ENCODE results near the gene CYSLTR2. TPM values are rescaled to one million over a fixed set of nuclear protein-coding genes. Genes with fewer than 3 reads are reported as not detected.
"Not testable (repeated sequence)": the region's sequence is repeated elsewhere in the genome, so short reads cannot be mapped to it uniquely, and the experiment has no call there.

Gene CYSLTR2
- total and polyA plus RNA-seq, 3 experiments from 2014 or later = 0.33 to 2.4 (median 2.2) TPM

GRCh38 chr13:48680756-48681392, 27.1 kb downstream of the CYSLTR2 start:
- Histone ChIP-seq H3K9me3 (ENCODE audit: low read length) (no peaks in the 10 kb centered on the region), H3K4me3 (ENCODE audit: low read length) (no peak overlapping the region), H3K27ac (ENCODE audit: low read depth, low read length) (no peak overlapping the region), H3K27me3 (ENCODE audit: insufficient read depth, low read length, poor library complexity, severe bottlenecking) (no peaks in the 10 kb centered on the region), H3K4me1 (ENCODE audit: insufficient read depth, low read length) (no peaks in the 10 kb centered on the region), H3K36me3 (ENCODE audit: insufficient read depth, low read length) (no peaks in the 10 kb centered on the region)
- DNase-seq = no peak
- H3K27me3 Mint-ChIP-seq = peaks cover 0 to 3% of the 10 kb centered on the region in 2 donors
- peak overlapping the region in 1 of 8 donors; percentile 39 for H3K27ac Mint-ChIP-seq
- no peaks in the 10 kb centered on the region for H3K9me3 Mint-ChIP-seq
- POLR2A ChIA-PET = no interaction called here
- peaks cover 0 to 5% (median 0%) of the 10 kb centered on the region in 3 donors for H3K36me3 Mint-ChIP-seq
- CTCF ChIA-PET = interaction anchor here (1.2 kb wide), 1 partner anchor 9 kb away, joined by 3 read pairs; no protein-coding TSS in a partner anchor
- peaks cover 7 to 31% (median 19%) of the 10 kb centered on the region in 3 donors for H3K4me1 Mint-ChIP-seq
- H3K4me3 Mint-ChIP-seq = no peak overlapping the region

- peak overlapping the region in 1 of 8 donors; percentile 10 for H3K27ac Mint-ChIP-seq
Observed at GRCh38 chr13:48681905-48682304, 28.2 kb downstream of the CYSLTR2 start.

GRCh38 chr13:48682436-48682835, 28.7 kb downstream of the CYSLTR2 start:
- Histone ChIP-seq H3K36me3 (ENCODE audit: insufficient read depth, low read length) (no peaks in the 10 kb centered on the region), H3K27me3 (ENCODE audit: insufficient read depth, low read length, poor library complexity, severe bottlenecking) (no peaks in the 10 kb centered on the region), H3K9me3 (ENCODE audit: low read length) (no peaks in the 10 kb centered on the region), H3K4me1 (ENCODE audit: insufficient read depth, low read length) (no peaks in the 10 kb centered on the region), H3K4me3 (ENCODE audit: low read length) (no peak overlapping the region), H3K27ac (ENCODE audit: low read depth, low read length) (no peak overlapping the region)
- ChIA-PET CTCF (no interaction called here), POLR2A (no interaction called here)
- Mint-ChIP-seq H3K27ac (no peak overlapping the region), H3K4me1 (peaks cover 1 to 18% (median 12%) of the 10 kb centered on the region in 3 donors), H3K36me3 (peaks cover 0 to 10% (median 0%) of the 10 kb centered on the region in 3 donors), H3K4me3 (no peak overlapping the region), H3K27me3 (peaks cover 0 to 1% of the 10 kb centered on the region in 2 donors), H3K9me3 (no peaks in the 10 kb centered on the region)
- DNase-seq = no peak

More at GRCh38 chr13:48681905-48682304, 28.2 kb downstream of the CYSLTR2 start:
- Mint-ChIP-seq H3K4me3 (no peak overlapping the region), H3K36me3 (peaks cover 0 to 8% (median 0%) of the 10 kb centered on the region in 3 donors), H3K9me3 (no peaks in the 10 kb centered on the region), H3K27me3 (peaks cover 0 to 1% of the 10 kb centered on the region in 2 donors), H3K4me1 (peaks cover 4 to 23% (median 17%) of the 10 kb centered on the region in 3 donors)
- Histone ChIP-seq H3K27me3 (ENCODE audit: insufficient read depth, low read length, poor library complexity, severe bottlenecking) (no peaks in the 10 kb centered on the region), H3K4me1 (ENCODE audit: insufficient read depth, low read length) (no peaks in the 10 kb centered on the region), H3K36me3 (ENCODE audit: insufficient read depth, low read length) (no peaks in the 10 kb centered on the region), H3K27ac (ENCODE audit: low read depth, low read length) (no peak overlapping the region), H3K4me3 (ENCODE audit: low read length) (no peak overlapping the region), H3K9me3 (ENCODE audit: low read length) (no peaks in the 10 kb centered on the region)
- POLR2A ChIA-PET = no interaction called here
- CTCF ChIA-PET = no interaction called here
- DNase-seq = no peak

GRCh38 chr13:48686636-48687210, 33.0 kb downstream of the CYSLTR2 start:
- DNase-seq = no peak
- Histone ChIP-seq H3K36me3 (ENCODE audit: insufficient read depth, low read length) (no peaks in the 10 kb centered on the region), H3K27me3 (ENCODE audit: insufficient read depth, low read length, poor library complexity, severe bottlenecking) (no peaks in the 10 kb centered on the region), H3K4me1 (ENCODE audit: insufficient read depth, low read length) (no peaks in the 10 kb centered on the region), H3K27ac (ENCODE audit: low read depth, low read length) (no peak overlapping the region), H3K9me3 (ENCODE audit: low read length) (no peaks in the 10 kb centered on the region), H3K4me3 (ENCODE audit: low read length) (no peak overlapping the region)
- Mint-ChIP-seq H3K27me3 (peaks cover 0 to 5% of the 10 kb centered on the region in 2 donors), H3K36me3 (peaks cover 7 to 24% (median 9%) of the 10 kb centered on the region in 3 donors), H3K9me3 (peaks cover 0 to 12% (median 4%) of the 10 kb centered on the region in 5 donors), H3K4me3 (no peak overlapping the region), H3K27ac (peak overlapping the region in 1 of 8 donors; percentile 38), H3K4me1 (peaks cover 0 to 5% (median 0%) of the 10 kb centered on the region in 3 donors)
- CTCF ChIA-PET = no interaction called here
- POLR2A ChIA-PET = no interaction called here

- H3K4me1 Mint-ChIP-seq = peaks cover 0 to 5% (median 0%) of the 10 kb centered on the region in 3 donors
Observed at GRCh38 chr13:48687249-48687648, 33.5 kb downstream of the CYSLTR2 start.

GRCh38 chr13:48693998-48694397, 40.3 kb downstream of the CYSLTR2 start:
- no peak overlapping the region for H3K4me3 ChIP-seq (ENCODE audit: low read length)
- Mint-ChIP-seq H3K36me3 (peaks cover 8 to 21% (median 11%) of the 10 kb centered on the region in 3 donors), H3K4me1 (no peaks in the 10 kb centered on the region), H3K9me3 (peaks cover 0 to 7% (median 3%) of the 10 kb centered on the region in 5 donors), H3K27ac (no peak overlapping the region), H3K4me3 (no peak overlapping the region), H3K27me3 (peaks cover 0 to 6% of the 10 kb centered on the region in 2 donors)
- no peaks in the 10 kb centered on the region for H3K9me3 ChIP-seq (ENCODE audit: low read length)
- H3K27ac ChIP-seq (ENCODE audit: low read depth, low read length) = no peak overlapping the region
- no peaks in the 10 kb centered on the region for H3K4me1 ChIP-seq (ENCODE audit: insufficient read depth, low read length)
- no peaks in the 10 kb centered on the region for H3K36me3 ChIP-seq (ENCODE audit: insufficient read depth, low read length)
- POLR2A ChIA-PET = no interaction called here
- CTCF ChIA-PET = no interaction called here
- DNase-seq = no peak
- no peaks in the 10 kb centered on the region for H3K27me3 ChIP-seq (ENCODE audit: insufficient read depth, low read length, poor library complexity, severe bottlenecking)

More at GRCh38 chr13:48687249-48687648, 33.5 kb downstream of the CYSLTR2 start:
- peak overlapping the region in 1 of 8 donors; percentile 38 for H3K27ac Mint-ChIP-seq
- ChIA-PET POLR2A (no interaction called here), CTCF (no interaction called here)
- Histone ChIP-seq H3K27me3 (ENCODE audit: insufficient read depth, low read length, poor library complexity, severe bottlenecking) (no peaks in the 10 kb centered on the region), H3K4me1 (ENCODE audit: insufficient read depth, low read length) (no peaks in the 10 kb centered on the region), H3K27ac (ENCODE audit: low read depth, low read length) (no peak overlapping the region), H3K36me3 (ENCODE audit: insufficient read depth, low read length) (no peaks in the 10 kb centered on the region), H3K4me3 (ENCODE audit: low read length) (no peak overlapping the region), H3K9me3 (ENCODE audit: low read length) (no peaks in the 10 kb centered on the region)
- no peak overlapping the region for H3K4me3 Mint-ChIP-seq
- H3K9me3 Mint-ChIP-seq = peaks cover 0 to 12% (median 4%) of the 10 kb centered on the region in 5 donors
- H3K36me3 Mint-ChIP-seq = peaks cover 7 to 24% (median 12%) of the 10 kb centered on the region in 3 donors
- DNase-seq = no peak
- peaks cover 0 to 5% of the 10 kb centered on the region in 2 donors for H3K27me3 Mint-ChIP-seq

GRCh38 chr13:48695776-48696175, 42.0 kb downstream of the CYSLTR2 start:
- ChIA-PET CTCF (no interaction called here), POLR2A (no interaction called here)
- H3K36me3 Mint-ChIP-seq = peaks cover 6 to 10% (median 8%) of the 10 kb centered on the region in 3 donors
- no peaks in the 10 kb centered on the region for H3K9me3 ChIP-seq (ENCODE audit: low read length)
- no peaks in the 10 kb centered on the region for H3K4me1 ChIP-seq (ENCODE audit: insufficient read depth, low read length)
- no peaks in the 10 kb centered on the region for H3K9me3 Mint-ChIP-seq
- no peak overlapping the region for H3K27ac Mint-ChIP-seq
- no peaks in the 10 kb centered on the region for H3K4me1 Mint-ChIP-seq
- H3K27me3 Mint-ChIP-seq = peaks cover 0 to 2% of the 10 kb centered on the region in 2 donors
- DNase-seq = no peak
- no peak overlapping the region for H3K4me3 Mint-ChIP-seq
- no peaks in the 10 kb centered on the region for H3K36me3 ChIP-seq (ENCODE audit: insufficient read depth, low read length)
- no peaks in the 10 kb centered on the region for H3K27me3 ChIP-seq (ENCODE audit: insufficient read depth, low read length, poor library complexity, severe bottlenecking)
- H3K4me3 ChIP-seq (ENCODE audit: low read length) = no peak overlapping the region
- H3K27ac ChIP-seq (ENCODE audit: low read depth, low read length) = no peak overlapping the region

- H3K9me3 Mint-ChIP-seq; H3K4me3 Mint-ChIP-seq; H3K4me3 ChIP-seq (ENCODE audit: low read length); H3K36me3 Mint-ChIP-seq; H3K27me3 ChIP-seq (ENCODE audit: insufficient read depth, low read length, poor library complexity, severe bottlenecking); POLR2A ChIA-PET; H3K4me1 Mint-ChIP-seq; H3K36me3 ChIP-seq (ENCODE audit: insufficient read depth, low read length); H3K27ac ChIP-seq (ENCODE audit: low read depth, low read length); DNase-seq; H3K9me3 ChIP-seq (ENCODE audit: low read length); H3K27ac Mint-ChIP-seq; H3K27me3 Mint-ChIP-seq; H3K4me1 ChIP-seq (ENCODE audit: insufficient read depth, low read length); CTCF ChIA-PET: not testable (repeated sequence)
Observed at GRCh38 chr13:48696676-48697075, 42.9 kb downstream of the CYSLTR2 start.
